SJCRH30 (cell line): ENCODE data around the gene KRT27. TPM values are rescaled to one million over a fixed set of nuclear protein-coding genes. Genes with fewer than 3 reads are reported as not detected.
"Not testable (repeated sequence)": the region's sequence is repeated elsewhere in the genome, so short reads cannot be mapped to it uniquely, and the experiment has no call there.

Source experiments
- DNase-seq, 2 experiments: peaks; one replicate each; pipeline ENCODE4 v3.0.0-alpha.2; 2015 to 2020
- H3K27ac ChIP-seq: fragments of 250-450 bp; sonication (Bioruptor Pico); 2 replicates; pipeline ENCODE4 v1.5.1; 2020; ENCODE audit warnings: mild to moderate bottlenecking, moderate library complexity
- H3K27me3 ChIP-seq: fragments of 250-450 bp; sonication (Bioruptor Pico); 2 replicates; pipeline ENCODE4 v1.5.1; 2020; ENCODE audit warnings: mild to moderate bottlenecking, moderate library complexity
- H3K36me3 ChIP-seq: fragments of 250-450 bp; sonication (Bioruptor Pico); 2 replicates; pipeline ENCODE4 v1.5.1; 2020; ENCODE audit warnings: mild to moderate bottlenecking, moderate library complexity
- H3K4me1 ChIP-seq: fragments of 250-450 bp; sonication (Bioruptor Pico); 2 replicates; pipeline ENCODE4 v1.5.1; 2020; ENCODE audit warnings: mild to moderate bottlenecking, moderate library complexity
- H3K4me3 ChIP-seq: fragments of 250-450 bp; sonication (Bioruptor Pico); 2 replicates; pipeline ENCODE4 v1.5.1; 2020; ENCODE audit warnings: mild to moderate bottlenecking, moderate library complexity
- H3K9me3 ChIP-seq: fragments of 250-450 bp; sonication (Bioruptor Pico); replicated peaks from 2 replicates; pipeline ENCODE4 v1.5.1; 2020; ENCODE audit warnings: mild to moderate bottlenecking, moderate library complexity
- total RNA-seq: library from RNA; depleted of rRNA; stranded (reverse); fragments of >200 nt; shearing (Covaris generic); gene quantifications from 2 replicates; pipeline ENCODE4 v1.2.3, GENCODE V29; 2014

KRT27 gene
- total RNA-seq, 1 experiment from 2014 or later, result not detected

- no peak for DNase-seq
- no peak overlapping the region for H3K27ac ChIP-seq
- H3K4me3 ChIP-seq, result no peak overlapping the region
- peaks cover 9% of the 10 kb centered on the region for H3K36me3 ChIP-seq
- H3K4me1 ChIP-seq, result no peaks in the 10 kb centered on the region; the same call in 1 of the 2 replicates
- H3K9me3 ChIP-seq, result no peaks in the 10 kb centered on the region
- no peaks in the 10 kb centered on the region for H3K27me3 ChIP-seq
These were observed 34.8 kb upstream of the KRT27 start for GRCh38 chr17:40817103-40817682.

DNA sequence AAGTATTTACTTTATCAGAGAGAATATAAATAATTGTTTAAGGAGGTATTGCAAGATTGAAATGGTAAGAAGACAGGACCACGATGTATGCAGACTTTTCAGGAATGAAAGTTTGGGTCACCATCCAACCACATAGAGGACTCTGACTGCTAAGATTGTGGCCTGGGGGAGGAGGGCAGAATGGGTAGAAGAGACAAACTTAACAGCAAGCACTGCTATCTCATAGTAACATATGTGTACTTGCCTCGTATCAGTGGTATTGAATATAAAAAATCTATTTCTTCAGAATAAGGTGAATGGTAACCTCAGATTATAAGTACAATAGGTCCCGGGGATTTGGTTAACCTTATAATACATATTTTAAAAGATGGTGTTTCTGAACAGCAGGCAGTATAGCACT, 34.2 kb upstream of the KRT27 start:
- Histone ChIP-seq H3K4me3 (no peak overlapping the region), H3K27me3 (no peaks in the 10 kb centered on the region), H3K9me3 (no peaks in the 10 kb centered on the region), H3K36me3 (peaks cover 9% of the 10 kb centered on the region), H3K4me1 (peaks cover 3% of the 10 kb centered on the region; the same call in 1 of the 2 replicates), H3K27ac (no peak overlapping the region)
- DNase-seq, result no peak

GRCh38 chr17:40815381-40815780, 33.0 kb upstream of the KRT27 start:
- Histone ChIP-seq H3K4me1 (peaks cover 10% of the 10 kb centered on the region), H3K4me3 (no peak overlapping the region), H3K36me3 (peaks cover 9% of the 10 kb centered on the region), H3K27me3 (no peaks in the 10 kb centered on the region; the same call in 1 of the 2 replicates), H3K9me3 (no peaks in the 10 kb centered on the region), H3K27ac (no peak overlapping the region)
- DNase-seq, result no peak

DNA sequence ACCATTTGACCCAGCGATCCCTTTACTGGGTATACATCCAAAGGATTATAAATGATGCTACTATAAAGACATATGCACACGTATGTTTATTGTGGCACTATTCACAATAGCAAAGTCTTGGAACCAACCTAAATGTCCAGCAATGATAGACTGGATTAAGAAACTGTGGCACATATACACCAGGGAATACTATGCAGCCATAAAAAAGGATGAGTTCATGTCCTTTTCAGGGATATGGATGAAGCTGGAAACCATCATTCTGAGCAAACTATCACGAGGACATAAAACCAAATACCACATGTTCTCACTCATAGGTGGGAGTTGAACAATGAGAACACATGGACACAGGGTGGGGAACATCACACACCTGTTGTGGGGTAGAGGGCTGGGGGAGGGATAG, 32.3 kb upstream of the KRT27 start:
- not testable (repeated sequence) for H3K27me3 ChIP-seq, H3K27ac ChIP-seq, DNase-seq, H3K36me3 ChIP-seq, H3K4me3 ChIP-seq, H3K9me3 ChIP-seq
- peaks cover 17% of the 10 kb centered on the region for H3K4me1 ChIP-seq

DNA sequence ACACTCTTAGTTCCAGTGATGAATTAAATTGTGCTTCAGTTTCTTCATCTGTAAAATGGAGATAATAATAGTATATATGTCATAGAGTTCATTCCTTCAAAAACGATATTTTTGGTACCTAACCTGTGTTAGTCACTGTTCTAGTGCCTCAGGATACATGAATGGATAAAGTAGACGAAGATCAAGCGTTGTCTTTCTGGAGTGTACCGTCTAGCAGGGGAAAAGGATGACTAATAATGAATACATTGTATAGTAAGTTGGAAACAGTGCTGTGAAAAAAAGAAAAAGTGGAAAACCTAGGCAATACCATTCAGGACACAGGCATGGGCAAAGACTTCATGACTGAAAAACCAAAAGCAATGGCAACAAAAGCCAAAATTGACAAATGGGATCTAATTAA, 31.5 kb upstream of the KRT27 start:
- no peak for DNase-seq
- no peak overlapping the region for H3K27ac ChIP-seq
- peaks cover 9% of the 10 kb centered on the region for H3K36me3 ChIP-seq
- H3K27me3 ChIP-seq, result no peaks in the 10 kb centered on the region; the same call in 1 of the 2 replicates
- H3K4me3 ChIP-seq, result no peak overlapping the region
- no peaks in the 10 kb centered on the region for H3K9me3 ChIP-seq
- peaks cover 21% of the 10 kb centered on the region for H3K4me1 ChIP-seq

GRCh38 chr17:40812639-40813038, 30.3 kb upstream of the KRT27 start:
- Histone ChIP-seq H3K4me1 (peaks cover 21% of the 10 kb centered on the region), H3K36me3 (peaks cover 5% of the 10 kb centered on the region), H3K4me3 (no peak overlapping the region), H3K27ac (no peak overlapping the region), H3K9me3 (no peaks in the 10 kb centered on the region), H3K27me3 (no peaks in the 10 kb centered on the region; the same call in 1 of the 2 replicates)
- DNase-seq, result no peak

DNA sequence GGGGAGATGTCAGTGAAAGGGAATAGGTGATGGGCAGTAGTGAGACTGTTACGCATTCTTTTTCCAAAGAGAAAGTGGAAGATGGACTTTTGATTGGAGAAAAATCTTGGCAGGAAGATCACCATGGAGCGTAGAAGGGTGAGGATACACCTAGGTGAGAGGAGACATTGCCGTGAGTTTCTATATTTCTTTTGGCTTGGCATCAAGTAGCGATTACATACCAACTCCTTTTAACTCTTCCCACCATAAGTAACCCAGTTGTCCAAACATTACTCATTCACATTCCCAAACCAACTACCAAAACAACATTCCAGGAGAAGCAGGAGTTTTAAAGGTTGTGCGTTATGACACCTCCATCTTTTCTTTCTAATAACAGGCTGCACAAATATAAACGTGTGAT, 28.1 kb upstream of the KRT27 start:
- Histone ChIP-seq H3K27me3 (no peaks in the 10 kb centered on the region; the same call in 1 of the 2 replicates), H3K4me3 (no peak overlapping the region), H3K27ac (no peak overlapping the region), H3K9me3 (no peaks in the 10 kb centered on the region), H3K36me3 (no peaks in the 10 kb centered on the region), H3K4me1 (peaks cover 21% of the 10 kb centered on the region)
- DNase-seq, result no peak

DNA sequence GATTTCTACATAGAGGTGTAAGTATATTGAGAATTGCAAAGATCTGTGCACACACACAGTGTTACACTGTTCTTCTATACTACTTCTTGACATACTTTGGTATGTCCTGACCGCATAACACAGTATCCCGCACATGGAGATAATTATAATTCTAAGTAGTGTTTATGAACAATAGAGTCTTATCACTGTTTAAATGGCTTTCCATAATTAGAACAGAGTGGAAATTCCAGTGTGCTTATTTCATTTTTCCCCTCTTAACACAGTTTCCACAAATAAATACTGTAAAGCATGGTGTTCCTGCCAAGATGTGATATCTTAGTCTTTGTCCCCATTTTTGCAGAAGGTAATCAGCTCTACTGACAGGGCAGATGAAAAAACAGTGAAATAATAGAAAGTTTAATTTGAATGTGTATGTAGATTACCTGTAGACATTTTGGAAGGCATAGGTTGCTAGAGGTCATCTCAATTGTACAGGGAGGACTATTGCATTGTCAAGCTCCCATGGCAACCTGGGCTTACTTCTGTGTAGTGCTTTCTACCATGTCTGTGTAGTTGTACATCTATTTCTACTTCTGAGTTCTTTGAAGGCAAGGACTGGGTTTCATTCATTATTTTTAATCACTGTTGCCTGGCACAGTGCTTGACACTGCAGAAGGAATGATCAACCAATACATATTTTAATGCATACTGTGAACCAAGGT, 27.5 kb upstream of the KRT27 start:
- DNase-seq, result no peak
- no peak overlapping the region for H3K4me3 ChIP-seq
- H3K27ac ChIP-seq, result no peak overlapping the region

DNA sequence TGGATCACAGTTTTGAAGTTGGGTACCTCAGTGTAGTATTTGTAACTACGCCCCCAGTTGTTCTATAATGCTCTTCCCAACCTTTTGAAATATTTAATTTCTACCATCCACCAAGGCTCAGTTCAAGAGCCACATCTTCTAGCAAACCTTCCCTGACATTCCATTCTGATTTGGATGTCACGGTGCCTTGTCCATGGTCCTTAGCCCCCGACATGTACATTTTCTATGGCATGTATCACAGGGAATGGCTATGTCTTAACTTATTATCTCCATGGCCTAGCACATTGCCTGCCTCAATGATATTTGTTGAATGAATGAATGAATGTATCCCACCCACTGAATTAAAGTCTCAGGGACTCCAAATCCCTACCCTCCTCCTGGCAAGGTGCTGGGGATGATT, 23.8 kb upstream of the KRT27 start:
- Histone ChIP-seq H3K36me3 (no peaks in the 10 kb centered on the region), H3K27me3 (no peaks in the 10 kb centered on the region; the same call in 1 of the 2 replicates), H3K4me3 (no peak overlapping the region), H3K27ac (no peak overlapping the region), H3K4me1 (peaks cover 14% of the 10 kb centered on the region), H3K9me3 (no peaks in the 10 kb centered on the region)
- DNase-seq, result no peak

More for the DNA sequence above, 27.5 kb upstream of the KRT27 start:
- H3K9me3 ChIP-seq, result no peaks in the 10 kb centered on the region
- no peaks in the 10 kb centered on the region; the same call in 1 of the 2 replicates for H3K27me3 ChIP-seq
- peaks cover 21% of the 10 kb centered on the region for H3K4me1 ChIP-seq
- H3K36me3 ChIP-seq, result no peaks in the 10 kb centered on the region

DNA sequence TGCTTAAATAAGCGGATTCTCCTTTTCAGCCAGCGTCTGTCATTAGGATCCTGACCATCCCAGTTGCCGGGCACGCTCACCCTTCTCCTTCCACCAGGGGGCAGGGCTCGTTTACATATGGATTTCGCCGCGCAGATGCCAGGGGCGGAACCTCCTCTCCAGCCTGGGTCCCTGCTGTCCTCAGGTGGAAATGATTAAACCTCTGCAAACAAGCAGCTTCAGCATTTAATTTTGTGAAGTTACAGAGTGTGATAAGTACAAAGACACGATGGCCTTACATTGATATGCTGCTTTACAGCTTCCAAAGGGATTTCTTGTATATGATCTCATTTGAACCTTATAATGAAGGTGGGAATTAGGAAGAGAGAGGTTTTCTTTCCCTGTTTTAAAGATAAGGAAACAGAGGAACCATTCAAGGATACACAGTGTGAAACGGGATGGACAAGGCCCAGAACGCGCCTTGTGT, 21.3 kb upstream of the KRT27 start:
- no peaks in the 10 kb centered on the region for H3K36me3 ChIP-seq
- peak; percentile 68 to 82 for DNase-seq
- H3K27ac ChIP-seq, result no peak overlapping the region
- H3K27me3 ChIP-seq, result 0 out of 2 replicates have a peak, but pooled peaks cover 3% of the 10 kb centered on the region
- H3K4me3 ChIP-seq, result no peak overlapping the region
- no peaks in the 10 kb centered on the region for H3K4me1 ChIP-seq
- H3K9me3 ChIP-seq, result no peaks in the 10 kb centered on the region

- Histone ChIP-seq H3K27ac (no peak overlapping the region), H3K27me3 (peaks cover 3% of the 10 kb centered on the region; the same call in 1 of the 2 replicates), H3K9me3 (no peaks in the 10 kb centered on the region), H3K4me3 (no peak overlapping the region), H3K36me3 (no peaks in the 10 kb centered on the region), H3K4me1 (no peaks in the 10 kb centered on the region)
- no peak for DNase-seq
These were observed 18.8 kb upstream of the KRT27 start for GRCh38 chr17:40801157-40801556.

- Histone ChIP-seq H3K4me1 (no peaks in the 10 kb centered on the region), H3K27me3 (peaks cover 3% of the 10 kb centered on the region; the same call in 1 of the 2 replicates), H3K36me3 (no peaks in the 10 kb centered on the region), H3K4me3 (no peak overlapping the region), H3K27ac (no peak overlapping the region), H3K9me3 (no peaks in the 10 kb centered on the region)
- no peak for DNase-seq
These were observed 18.0 kb upstream of the KRT27 start for GRCh38 chr17:40800381-40800780.

- H3K27ac ChIP-seq, result no peak within 1 kb of the TSS
- H3K4me1 ChIP-seq, result no peaks in the 10 kb centered on the region
- peaks cover 3% of the 10 kb centered on the region; the same call in 1 of the 2 replicates for H3K27me3 ChIP-seq
- H3K9me3 ChIP-seq, result no peaks in the 10 kb centered on the region
- no peak within 1 kb of the TSS for H3K4me3 ChIP-seq
- H3K36me3 ChIP-seq, result no peaks in the 10 kb centered on the region
- no peak for DNase-seq
These were observed 17.5 kb upstream of the KRT27 start, which contains the start of gene KRT28 for GRCh38 chr17:40799859-40800258. Gene KRT28, minus strand, starts transcription at chr17:40799959. Its CDS starts 66 bp downstream, at chr17:40799893.

DNA sequence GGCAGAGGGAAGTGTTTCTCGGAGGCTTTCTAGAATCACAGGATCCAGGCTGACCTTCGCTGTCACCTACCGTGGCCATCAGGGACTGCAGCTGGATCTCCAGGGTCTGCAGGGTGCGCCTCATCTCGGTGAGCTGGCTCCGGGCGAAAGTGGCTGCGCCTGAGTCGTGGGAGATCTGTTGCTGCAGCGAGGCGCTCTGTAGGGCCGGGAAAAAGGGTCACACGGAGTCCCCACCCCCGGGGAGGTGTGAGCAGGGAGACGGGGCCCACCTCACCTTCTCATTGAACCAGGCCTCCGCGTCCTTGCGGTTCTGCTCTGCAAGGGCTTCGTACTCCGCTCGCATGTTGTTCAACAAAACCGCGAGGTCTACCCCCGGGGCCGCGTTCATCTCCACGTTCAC, 14.5 kb upstream of the KRT27 start:
- Histone ChIP-seq H3K9me3 (no peaks in the 10 kb centered on the region), H3K27ac (no peak overlapping the region), H3K27me3 (peaks cover 3% of the 10 kb centered on the region; the same call in 1 of the 2 replicates), H3K4me3 (no peak overlapping the region), H3K4me1 (no peaks in the 10 kb centered on the region), H3K36me3 (no peaks in the 10 kb centered on the region)
- DNase-seq, result no peak

- Histone ChIP-seq H3K4me1 (peaks cover 7% of the 10 kb centered on the region), H3K9me3 (no peaks in the 10 kb centered on the region), H3K36me3 (no peaks in the 10 kb centered on the region), H3K4me3 (no peak overlapping the region), H3K27ac (no peak overlapping the region), H3K27me3 (peaks cover 3% of the 10 kb centered on the region)
- DNase-seq, result no peak
These were observed 12.8 kb upstream of the KRT27 start for GRCh38 chr17:40795019-40795667.
